ENCODE data around the gene EYS.

- no peak for TF ChIP-seq CTCF (CRISPR knock-in tag; IDR thresholded peaks at IDR 0.05)
- no peak for TF ChIP-seq MAX (IDR thresholded peaks at IDR 0.05)
- TF ChIP-seq JUNB (CRISPR knock-in tag; IDR thresholded peaks at IDR 0.05; ENCODE audit: borderline replicate concordance) = no peak
- no peak for TF ChIP-seq CHD2 (IDR thresholded peaks at IDR 0.05; ENCODE audit: low read depth, low read length)
These were observed 427.0 kb downstream of the EYS start for GRCh38 chr6:65280060-65280459.

All from HepG2 (cell line).